Measurements from ENCODE around the gene HORMAD2. TPM values are rescaled to one million over a fixed set of nuclear protein-coding genes. Genes with fewer than 3 reads are reported as not detected.

The HORMAD2 gene
- total RNA-seq, 1 donor from 2014 or later, result not detected

DNA sequence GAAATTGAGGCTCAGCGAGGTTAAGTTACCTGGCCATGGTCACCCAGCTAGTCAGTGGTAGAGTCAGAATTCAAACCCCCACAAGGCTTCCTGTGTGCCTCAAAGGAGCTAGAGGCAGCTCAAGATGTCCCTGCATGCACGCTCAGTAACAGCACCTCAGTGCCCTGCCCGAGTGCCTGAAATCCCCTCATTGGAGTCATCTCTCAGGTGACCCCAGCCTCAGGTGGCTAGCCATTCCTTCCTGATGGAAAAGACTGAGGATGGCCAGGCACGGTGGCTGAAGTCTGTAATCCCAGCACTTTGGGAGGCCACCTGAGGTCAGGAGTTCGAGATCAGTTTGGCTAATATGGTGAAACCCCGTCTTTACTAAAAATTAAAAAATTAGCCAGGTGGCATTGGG, 129.4 kb downstream of the HORMAD2 start:
- no peaks in the 10 kb centered on the region for H3K36me3 Mint-ChIP-seq (ENCODE audit: low read depth)
- TF ChIP-seq, protein P1, sequence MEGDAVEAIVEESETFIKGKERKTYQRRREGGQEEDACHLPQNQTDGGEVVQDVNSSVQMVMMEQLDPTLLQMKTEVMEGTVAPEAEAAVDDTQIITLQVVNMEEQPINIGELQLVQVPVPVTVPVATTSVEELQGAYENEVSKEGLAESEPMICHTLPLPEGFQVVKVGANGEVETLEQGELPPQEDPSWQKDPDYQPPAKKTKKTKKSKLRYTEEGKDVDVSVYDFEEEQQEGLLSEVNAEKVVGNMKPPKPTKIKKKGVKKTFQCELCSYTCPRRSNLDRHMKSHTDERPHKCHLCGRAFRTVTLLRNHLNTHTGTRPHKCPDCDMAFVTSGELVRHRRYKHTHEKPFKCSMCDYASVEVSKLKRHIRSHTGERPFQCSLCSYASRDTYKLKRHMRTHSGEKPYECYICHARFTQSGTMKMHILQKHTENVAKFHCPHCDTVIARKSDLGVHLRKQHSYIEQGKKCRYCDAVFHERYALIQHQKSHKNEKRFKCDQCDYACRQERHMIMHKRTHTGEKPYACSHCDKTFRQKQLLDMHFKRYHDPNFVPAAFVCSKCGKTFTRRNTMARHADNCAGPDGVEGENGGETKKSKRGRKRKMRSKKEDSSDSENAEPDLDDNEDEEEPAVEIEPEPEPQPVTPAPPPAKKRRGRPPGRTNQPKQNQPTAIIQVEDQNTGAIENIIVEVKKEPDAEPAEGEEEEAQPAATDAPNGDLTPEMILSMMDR (conservative IDR thresholded peaks at IDR 0.05), result no peak
- peaks cover 53% of the 10 kb centered on the region for H3K4me1 Mint-ChIP-seq
- H3K27ac Mint-ChIP-seq (ENCODE audit: unreplicated experiment), result no peak overlapping the region
- no peak for DNase-seq (ENCODE audit: low read depth, low spot score)
- H3K4me3 Mint-ChIP-seq, result no peak overlapping the region
- H3K9me3 Mint-ChIP-seq, result no peaks in the 10 kb centered on the region
- peaks cover 24% of the 10 kb centered on the region for H3K27me3 Mint-ChIP-seq (ENCODE audit: low read depth)

DNA sequence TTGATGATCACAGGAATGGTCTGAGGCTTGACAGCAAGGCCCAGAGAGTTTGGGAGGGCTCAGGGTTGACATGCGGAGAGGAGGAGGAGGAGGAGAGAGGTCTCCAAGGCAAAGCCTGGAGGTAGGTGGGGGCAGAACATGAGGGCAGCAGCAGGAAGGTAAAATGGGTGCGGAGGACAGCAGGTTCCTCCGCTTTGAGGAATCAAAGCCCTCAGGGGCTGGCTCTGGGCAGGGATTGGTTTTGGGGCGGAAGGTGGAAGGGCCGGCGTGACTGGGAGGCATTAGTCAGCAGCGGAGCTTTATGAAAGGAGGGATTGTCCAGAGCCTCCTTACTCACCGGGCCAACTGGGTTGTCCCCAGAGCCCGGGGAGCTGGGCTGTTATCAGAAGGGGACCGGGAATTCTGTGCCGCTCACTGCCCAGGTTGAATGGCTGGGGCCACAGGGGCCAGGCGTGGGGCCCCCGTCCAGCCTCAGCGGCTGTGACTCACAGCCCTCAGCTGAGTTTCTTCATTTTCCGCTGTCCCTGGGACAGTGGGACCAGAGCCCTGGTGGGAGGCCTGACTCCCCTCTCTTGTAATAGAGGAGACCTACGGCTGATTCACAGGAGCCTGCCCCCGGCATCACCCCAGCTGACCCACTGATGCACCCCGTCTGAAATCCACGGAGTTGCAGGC, 130.1 kb downstream of the HORMAD2 start:
- Mint-ChIP-seq H3K4me3 (peak overlapping the region; percentile 5), H3K4me1 (peaks cover 53% of the 10 kb centered on the region), H3K27me3 (ENCODE audit: low read depth) (peaks cover 24% of the 10 kb centered on the region), H3K9me3 (no peaks in the 10 kb centered on the region), H3K36me3 (ENCODE audit: low read depth) (no peaks in the 10 kb centered on the region), H3K27ac (ENCODE audit: unreplicated experiment) (peak overlapping the region; percentile 44)
- TF ChIP-seq, protein P1 (conservative IDR thresholded peaks at IDR 0.05), result no peak
- DNase-seq (ENCODE audit: low read depth, low spot score), result peak; percentile 27

DNA sequence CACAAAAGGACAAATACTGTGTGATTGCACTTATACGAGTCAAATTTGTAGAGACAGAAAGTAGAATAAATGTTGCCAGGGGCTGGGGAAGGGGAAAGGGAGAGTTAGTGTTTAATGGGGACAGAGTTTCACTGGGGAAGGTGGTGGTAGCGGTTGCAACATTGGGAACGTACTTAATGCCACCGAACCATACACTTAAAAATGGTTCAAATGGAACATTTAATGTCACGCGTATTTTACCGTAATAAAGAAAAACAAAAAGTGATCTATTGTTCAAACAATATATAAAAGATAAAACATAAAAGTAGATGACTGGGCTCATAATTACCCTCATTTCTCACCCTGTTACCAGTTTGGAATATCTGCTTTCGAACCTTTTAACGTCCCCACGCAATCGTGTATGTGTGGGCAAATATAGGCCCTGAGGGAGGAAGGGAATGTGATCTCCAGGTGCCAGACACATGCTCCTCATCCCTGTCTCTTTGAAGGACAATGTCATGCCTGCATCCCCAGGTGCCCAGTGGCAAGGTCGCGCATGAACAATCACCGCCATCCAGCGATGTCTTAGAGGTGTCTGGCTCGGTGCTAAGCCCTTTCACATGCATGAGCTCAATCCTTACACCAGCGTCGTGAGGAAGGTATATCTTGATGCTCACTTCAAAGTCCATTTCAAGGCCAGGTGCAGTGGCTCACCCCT, 131.0 kb downstream of the HORMAD2 start:
- peaks cover 46% of the 10 kb centered on the region for H3K4me1 Mint-ChIP-seq
- DNase-seq (ENCODE audit: low read depth, low spot score), result no peak
- TF ChIP-seq, protein P1 (conservative IDR thresholded peaks at IDR 0.05), result no peak
- peak overlapping the region; percentile 3 for H3K27ac Mint-ChIP-seq (ENCODE audit: unreplicated experiment)
- H3K27me3 Mint-ChIP-seq (ENCODE audit: low read depth), result peaks cover 20% of the 10 kb centered on the region
- no peaks in the 10 kb centered on the region for H3K9me3 Mint-ChIP-seq
- H3K4me3 Mint-ChIP-seq, result no peak overlapping the region
- H3K36me3 Mint-ChIP-seq (ENCODE audit: low read depth), result no peaks in the 10 kb centered on the region

DNA sequence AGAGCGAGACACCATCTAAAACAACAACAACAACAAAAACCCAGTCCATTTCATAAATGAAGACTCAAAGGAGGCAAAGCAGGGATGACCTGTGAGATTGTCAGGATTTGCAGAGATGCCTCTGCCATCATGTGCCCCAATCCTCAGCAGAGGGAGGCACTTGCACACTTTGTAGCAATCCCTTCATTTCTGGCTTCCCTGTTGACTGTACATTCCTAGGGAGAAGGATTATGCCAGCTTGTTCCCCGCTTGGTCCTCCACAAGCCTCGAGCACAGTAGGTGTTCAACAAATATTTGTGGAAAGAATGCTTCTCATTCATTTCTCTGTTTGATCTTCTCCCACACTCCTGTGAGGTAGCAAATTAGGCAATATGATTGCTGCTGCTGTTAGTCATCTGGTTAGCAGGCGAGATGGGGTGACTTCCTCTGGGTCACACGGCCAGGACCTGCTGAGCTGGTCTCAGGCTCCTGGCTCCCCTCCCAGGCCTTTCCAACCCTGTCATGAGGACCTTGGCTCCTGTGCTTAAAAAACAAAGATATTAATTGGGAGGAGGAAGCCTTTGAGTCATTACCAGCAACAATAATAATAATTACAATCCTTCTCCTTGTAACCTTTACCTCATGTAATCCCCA, 132.2 kb downstream of the HORMAD2 start:
- TF ChIP-seq, protein P1 (conservative IDR thresholded peaks at IDR 0.05), result no peak
- Mint-ChIP-seq H3K4me3 (no peak overlapping the region), H3K4me1 (peaks cover 36% of the 10 kb centered on the region), H3K9me3 (no peaks in the 10 kb centered on the region), H3K27me3 (ENCODE audit: low read depth) (peaks cover 14% of the 10 kb centered on the region), H3K27ac (ENCODE audit: unreplicated experiment) (no peak overlapping the region), H3K36me3 (ENCODE audit: low read depth) (no peaks in the 10 kb centered on the region)
- DNase-seq (ENCODE audit: low read depth, low spot score), result no peak

GRCh38 chr22:30212996-30213441, 132.8 kb downstream of the HORMAD2 start:
- peak overlapping the region; percentile 87 for H3K27ac Mint-ChIP-seq (ENCODE audit: unreplicated experiment)
- H3K36me3 Mint-ChIP-seq (ENCODE audit: low read depth), result no peaks in the 10 kb centered on the region
- H3K4me1 Mint-ChIP-seq, result peaks cover 33% of the 10 kb centered on the region
- H3K9me3 Mint-ChIP-seq, result no peaks in the 10 kb centered on the region
- TF ChIP-seq, protein P1 (conservative IDR thresholded peaks at IDR 0.05), result no peak
- no peak for DNase-seq (ENCODE audit: low read depth, low spot score)
- H3K4me3 Mint-ChIP-seq, result no peak overlapping the region
- H3K27me3 Mint-ChIP-seq (ENCODE audit: low read depth), result peaks cover 14% of the 10 kb centered on the region

Data from neural crest cell (in vitro differentiated cells).